ENCODE measurements around the gene NDUFA13. TPM values are rescaled to one million over a fixed set of nuclear protein-coding genes. Genes with fewer than 3 reads are reported as not detected.

NDUFA13 gene
- polyA plus RNA-seq, 1 donor from 2014 or later: 266 TPM

DNA sequence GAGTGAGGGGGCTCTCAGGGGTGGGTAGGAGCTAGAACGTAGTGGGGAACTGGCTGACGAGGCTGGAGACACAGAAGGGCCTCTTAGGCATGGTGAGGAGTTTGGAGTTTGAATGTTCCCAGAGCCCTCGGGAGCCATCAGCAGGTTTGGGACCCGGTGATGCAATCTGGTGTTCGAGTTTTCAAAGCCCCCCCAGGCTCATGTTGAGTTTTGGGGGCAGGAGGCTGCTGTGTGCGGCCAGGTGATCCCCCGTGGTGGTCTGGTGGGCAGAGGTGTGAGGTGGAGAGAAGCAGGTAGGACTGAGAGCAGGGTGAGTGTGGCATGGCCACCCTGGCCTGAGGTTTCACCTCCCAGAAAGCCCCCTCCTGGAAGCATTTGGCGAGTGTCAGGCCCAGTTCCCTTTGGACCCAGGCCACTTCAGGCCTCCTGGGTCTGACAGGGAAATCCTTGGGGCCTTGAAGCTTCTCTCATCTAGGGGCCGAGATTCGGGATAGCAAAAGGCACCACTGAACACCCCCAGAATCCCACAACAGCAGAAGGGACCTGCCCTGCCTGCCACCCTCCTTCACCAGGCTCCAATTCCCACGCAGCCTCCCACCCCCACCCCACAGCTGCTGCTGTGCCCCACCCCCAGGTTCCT, 13.9 kb downstream of the NDUFA13 start:
- H3K27ac ChIP-seq (ENCODE audit: low read length): no peak overlapping the region
- H4K20me1 ChIP-seq (ENCODE audit: insufficient read depth): no peaks in the 10 kb centered on the region
- TF ChIP-seq, protein P1, sequence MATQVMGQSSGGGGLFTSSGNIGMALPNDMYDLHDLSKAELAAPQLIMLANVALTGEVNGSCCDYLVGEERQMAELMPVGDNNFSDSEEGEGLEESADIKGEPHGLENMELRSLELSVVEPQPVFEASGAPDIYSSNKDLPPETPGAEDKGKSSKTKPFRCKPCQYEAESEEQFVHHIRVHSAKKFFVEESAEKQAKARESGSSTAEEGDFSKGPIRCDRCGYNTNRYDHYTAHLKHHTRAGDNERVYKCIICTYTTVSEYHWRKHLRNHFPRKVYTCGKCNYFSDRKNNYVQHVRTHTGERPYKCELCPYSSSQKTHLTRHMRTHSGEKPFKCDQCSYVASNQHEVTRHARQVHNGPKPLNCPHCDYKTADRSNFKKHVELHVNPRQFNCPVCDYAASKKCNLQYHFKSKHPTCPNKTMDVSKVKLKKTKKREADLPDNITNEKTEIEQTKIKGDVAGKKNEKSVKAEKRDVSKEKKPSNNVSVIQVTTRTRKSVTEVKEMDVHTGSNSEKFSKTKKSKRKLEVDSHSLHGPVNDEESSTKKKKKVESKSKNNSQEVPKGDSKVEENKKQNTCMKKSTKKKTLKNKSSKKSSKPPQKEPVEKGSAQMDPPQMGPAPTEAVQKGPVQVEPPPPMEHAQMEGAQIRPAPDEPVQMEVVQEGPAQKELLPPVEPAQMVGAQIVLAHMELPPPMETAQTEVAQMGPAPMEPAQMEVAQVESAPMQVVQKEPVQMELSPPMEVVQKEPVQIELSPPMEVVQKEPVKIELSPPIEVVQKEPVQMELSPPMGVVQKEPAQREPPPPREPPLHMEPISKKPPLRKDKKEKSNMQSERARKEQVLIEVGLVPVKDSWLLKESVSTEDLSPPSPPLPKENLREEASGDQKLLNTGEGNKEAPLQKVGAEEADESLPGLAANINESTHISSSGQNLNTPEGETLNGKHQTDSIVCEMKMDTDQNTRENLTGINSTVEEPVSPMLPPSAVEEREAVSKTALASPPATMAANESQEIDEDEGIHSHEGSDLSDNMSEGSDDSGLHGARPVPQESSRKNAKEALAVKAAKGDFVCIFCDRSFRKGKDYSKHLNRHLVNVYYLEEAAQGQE (IDR thresholded peaks at IDR 0.05; ENCODE audit: borderline replicate concordance): no peak
- TF ChIP-seq RAD21 (conservative IDR thresholded peaks at IDR 0.05) (no peak), EP300 (conservative IDR thresholded peaks at IDR 0.05; ENCODE audit: poor library complexity, severe bottlenecking) (no peak), EZH2 (IDR thresholded peaks at IDR 0.05; ENCODE audit: borderline replicate concordance, insufficient read depth, low read length, poor library complexity, severe bottlenecking) (no peak), TAF1 (IDR thresholded peaks at IDR 0.05; ENCODE audit: low read depth) (no peak), POLR2AphosphoS5 (IDR thresholded peaks at IDR 0.05) (no peak)
- TF ChIP-seq, protein P2, sequence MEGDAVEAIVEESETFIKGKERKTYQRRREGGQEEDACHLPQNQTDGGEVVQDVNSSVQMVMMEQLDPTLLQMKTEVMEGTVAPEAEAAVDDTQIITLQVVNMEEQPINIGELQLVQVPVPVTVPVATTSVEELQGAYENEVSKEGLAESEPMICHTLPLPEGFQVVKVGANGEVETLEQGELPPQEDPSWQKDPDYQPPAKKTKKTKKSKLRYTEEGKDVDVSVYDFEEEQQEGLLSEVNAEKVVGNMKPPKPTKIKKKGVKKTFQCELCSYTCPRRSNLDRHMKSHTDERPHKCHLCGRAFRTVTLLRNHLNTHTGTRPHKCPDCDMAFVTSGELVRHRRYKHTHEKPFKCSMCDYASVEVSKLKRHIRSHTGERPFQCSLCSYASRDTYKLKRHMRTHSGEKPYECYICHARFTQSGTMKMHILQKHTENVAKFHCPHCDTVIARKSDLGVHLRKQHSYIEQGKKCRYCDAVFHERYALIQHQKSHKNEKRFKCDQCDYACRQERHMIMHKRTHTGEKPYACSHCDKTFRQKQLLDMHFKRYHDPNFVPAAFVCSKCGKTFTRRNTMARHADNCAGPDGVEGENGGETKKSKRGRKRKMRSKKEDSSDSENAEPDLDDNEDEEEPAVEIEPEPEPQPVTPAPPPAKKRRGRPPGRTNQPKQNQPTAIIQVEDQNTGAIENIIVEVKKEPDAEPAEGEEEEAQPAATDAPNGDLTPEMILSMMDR (IDR thresholded peaks at IDR 0.05; ENCODE audit: poor library complexity, severe bottlenecking): no peak
- no peak overlapping the region for H3K9ac ChIP-seq (ENCODE audit: low read length)
- no peaks in the 10 kb centered on the region for H3K9me2 ChIP-seq (ENCODE audit: insufficient read depth, low read length)
- no peaks in the 10 kb centered on the region for H3K36me3 ChIP-seq (ENCODE audit: insufficient read depth, low read length)
- no peaks in the 10 kb centered on the region for H3K79me2 ChIP-seq (replicated peaks; ENCODE audit: insufficient read depth, low read length)
- no peak overlapping the region for H2AFZ ChIP-seq (ENCODE audit: low read depth, low read length)
- no peaks in the 10 kb centered on the region for H3K27me3 ChIP-seq (ENCODE audit: insufficient read depth, low read depth, low read length)
- H3K4me3 ChIP-seq (ENCODE audit: low read length): no peak overlapping the region
- no peak overlapping the region for H3K4me2 ChIP-seq (ENCODE audit: low read length)
- no peaks in the 10 kb centered on the region for H3K9me3 ChIP-seq (ENCODE audit: low read length)
- no peaks in the 10 kb centered on the region for H3F3A ChIP-seq (ENCODE audit: insufficient read depth, low read length, poor library complexity, severe bottlenecking)

DNA sequence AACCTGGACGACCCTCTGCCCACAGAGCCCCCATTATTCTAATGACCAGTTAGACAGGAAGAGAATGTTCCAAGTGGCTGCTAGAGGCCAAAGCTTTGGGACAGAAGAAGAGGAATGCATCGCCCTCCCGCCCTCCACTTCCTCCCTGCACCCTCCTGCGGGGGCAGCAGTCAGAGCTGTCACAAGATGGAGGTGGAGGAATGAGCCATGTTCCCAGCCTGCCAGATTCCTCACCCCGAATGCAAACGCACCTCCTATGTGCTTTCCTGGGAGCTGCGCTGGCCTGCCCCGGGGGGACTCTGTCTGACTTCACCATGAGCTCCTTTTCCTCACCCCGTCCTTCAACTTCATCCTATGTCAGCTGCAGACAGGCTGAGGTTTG, 14.4 kb downstream of the NDUFA13 start:
- H2AFZ ChIP-seq (ENCODE audit: low read depth, low read length): no peak overlapping the region
- no peaks in the 10 kb centered on the region for H3K36me3 ChIP-seq (ENCODE audit: insufficient read depth, low read length)
- no peak overlapping the region for H3K4me2 ChIP-seq (ENCODE audit: low read length)
- no peaks in the 10 kb centered on the region for H3F3A ChIP-seq (ENCODE audit: insufficient read depth, low read length, poor library complexity, severe bottlenecking)
- no peaks in the 10 kb centered on the region for H3K9me3 ChIP-seq (ENCODE audit: low read length)
- H3K27me3 ChIP-seq (ENCODE audit: insufficient read depth, low read depth, low read length): no peaks in the 10 kb centered on the region
- no peaks in the 10 kb centered on the region for H3K79me2 ChIP-seq (replicated peaks; ENCODE audit: insufficient read depth, low read length)
- no peak overlapping the region for H3K9ac ChIP-seq (ENCODE audit: low read length)
- TF ChIP-seq, protein P2 (IDR thresholded peaks at IDR 0.05; ENCODE audit: poor library complexity, severe bottlenecking): no peak
- TF ChIP-seq EZH2 (IDR thresholded peaks at IDR 0.05; ENCODE audit: borderline replicate concordance, insufficient read depth, low read length, poor library complexity, severe bottlenecking): no peak
- no peak for TF ChIP-seq POLR2AphosphoS5 (IDR thresholded peaks at IDR 0.05)
- no peak for TF ChIP-seq MXI1 (conservative IDR thresholded peaks at IDR 0.05; ENCODE audit: poor library complexity, severe bottlenecking)
- TF ChIP-seq EP300 (conservative IDR thresholded peaks at IDR 0.05; ENCODE audit: poor library complexity, severe bottlenecking): no peak
- no peak for TF ChIP-seq RAD21 (conservative IDR thresholded peaks at IDR 0.05)
- TF ChIP-seq, protein P1 (IDR thresholded peaks at IDR 0.05; ENCODE audit: borderline replicate concordance): no peak
- H4K20me1 ChIP-seq (ENCODE audit: insufficient read depth): no peaks in the 10 kb centered on the region
- H3K27ac ChIP-seq (ENCODE audit: low read length): no peak overlapping the region
- no peaks in the 10 kb centered on the region for H3K9me2 ChIP-seq (ENCODE audit: insufficient read depth, low read length)
- no peak overlapping the region for H3K4me3 ChIP-seq (ENCODE audit: low read length)
